GM23338 (cell line): ENCODE results near the gene CNIH3. TPM values are rescaled to one million over a fixed set of nuclear protein-coding genes. Genes with fewer than 3 reads are reported as not detected.

Experiments
- ATAC-seq: fragments of 200-7000 bp; cut with Tn5 transposase; 3 replicates; pipeline ENCODE4 v1.9.1; 2020
- DNase-seq: peaks from one replicate; pipeline ENCODE4 v3.0.0-alpha.2; 2015; ENCODE audit warnings: low spot score
- H2AFZ ChIP-seq: fragments of 200-600 bp; sonication (generic); 2 replicates; pipeline ENCODE4 v1.8.0; 2016; ENCODE audit warnings: antibody characterized with exemption, mild to moderate bottlenecking, moderate library complexity
- H3F3A ChIP-seq: fragments of 200-600 bp; sonication (generic); replicated peaks from 2 replicates; pipeline ENCODE4 v1.8.0; 2017; ENCODE audit warnings: antibody characterized with exemption, mixed run types, low read depth
- H3K27ac ChIP-seq: fragments of 200-600 bp; sonication (generic); 2 replicates; pipeline ENCODE4 v1.6.1; 2016; ENCODE audit warnings: low read depth
- H3K27me3 ChIP-seq: fragments of 200-600 bp; sonication (generic); 2 replicates; pipeline ENCODE4 v1.8.0; 2016; ENCODE audit warnings: mild to moderate bottlenecking, mixed run types, moderate library complexity; ENCODE audit not compliant: insufficient read depth
- H3K36me3 ChIP-seq: fragments of 200-600 bp; sonication (generic); 2 replicates; pipeline ENCODE4 v1.8.0; 2016; ENCODE audit warnings: mild to moderate bottlenecking; ENCODE audit not compliant: insufficient read depth
- H3K4me1 ChIP-seq: fragments of 200-600 bp; sonication (generic); 2 replicates; pipeline ENCODE4 v1.8.0; 2016; ENCODE audit warnings: mild to moderate bottlenecking, moderate library complexity; ENCODE audit not compliant: insufficient read depth
- H3K4me2 ChIP-seq: fragments of 200-600 bp; sonication (generic); 2 replicates; pipeline ENCODE4 v1.7.1; 2017; ENCODE audit warnings: mixed run types
- H3K4me3 ChIP-seq: fragments of 200-600 bp; sonication (generic); 2 replicates; pipeline ENCODE4 v1.6.1; 2016; ENCODE audit warnings: mixed run types
- H3K79me2 ChIP-seq: fragments of 200-600 bp; sonication (generic); replicated peaks from 2 replicates; pipeline ENCODE4 v1.8.0; 2017; ENCODE audit warnings: mild to moderate bottlenecking; ENCODE audit not compliant: insufficient read depth
- H3K9me2 ChIP-seq: fragments of 200-600 bp; sonication (generic); 2 replicates; pipeline ENCODE4 v1.8.0; 2017; ENCODE audit not compliant: insufficient read depth
- H4K20me1 ChIP-seq: fragments of 200-600 bp; sonication (generic); replicated peaks from 2 replicates; pipeline ENCODE4 v1.8.0; 2017; ENCODE audit warnings: mild to moderate bottlenecking; ENCODE audit not compliant: insufficient read depth
- H3K27ac Mint-ChIP-seq: 2 replicates; pipeline ENCODE4 v1.8.0; 2020; ENCODE audit warnings: inconsistent platforms, mild to moderate bottlenecking, moderate library complexity, mixed read lengths
- H3K27me3 Mint-ChIP-seq: 3 replicates; pipeline ENCODE4 v1.8.0; 2022; ENCODE audit warnings: low read depth, mild to moderate bottlenecking, moderate library complexity, mixed read lengths, inconsistent platforms; ENCODE audit not compliant: insufficient read depth, poor library complexity
- H3K36me3 Mint-ChIP-seq: 3 replicates; pipeline ENCODE4 v1.8.0; 2021; ENCODE audit warnings: low read depth, mild to moderate bottlenecking, inconsistent platforms, moderate library complexity, mixed read lengths
- H3K4me1 Mint-ChIP-seq: 3 replicates; pipeline ENCODE4 v1.8.0; 2020; ENCODE audit warnings: mild to moderate bottlenecking, inconsistent platforms, mixed read lengths
- H3K4me3 Mint-ChIP-seq: 3 replicates; pipeline ENCODE4 v1.8.0; 2021; ENCODE audit warnings: moderate library complexity, mild to moderate bottlenecking, inconsistent platforms, mixed read lengths
- H3K9me3 Mint-ChIP-seq: 3 replicates; pipeline ENCODE4 v1.8.0; 2020; ENCODE audit warnings: moderate library complexity, mild to moderate bottlenecking, inconsistent platforms, mixed read lengths
- CREB1 ChIP-seq: fragments of 250-450 bp; sonication (Bioruptor Pico); IDR thresholded peaks from 2 replicates; pipeline ENCODE4 v1.5.0; 2020; ENCODE audit warnings: low read depth, mild to moderate bottlenecking, moderate library complexity
- POLR2AphosphoS5 ChIP-seq: IDR thresholded peaks from 2 replicates; pipeline ENCODE4 v1.6.1; 2016; ENCODE audit warnings: antibody characterized with exemption, low read depth
- STAT1 ChIP-seq: IDR thresholded peaks from one replicate; pipeline ENCODE4 v1.6.1; 2016; ENCODE audit warnings: antibody characterized with exemption; ENCODE audit not compliant: unreplicated experiment
- ZNF114 ChIP-seq: fragments of 250-450 bp; sonication (Bioruptor Pico); IDR thresholded peaks from 2 replicates; pipeline ENCODE4 v1.5.0; 2020; ENCODE audit warnings: mild to moderate bottlenecking, moderate library complexity
- ZNF331 ChIP-seq: fragments of 250-450 bp; sonication (Bioruptor Pico); IDR thresholded peaks from 2 replicates; pipeline ENCODE4 v1.5.0; 2020; ENCODE audit warnings: low read depth, mild to moderate bottlenecking, moderate library complexity
- polyA plus RNA-seq: library from polyadenylated mRNA; unstranded; fragments of >200 nt; fragmentation: Nextera tagmentation; extraction: Ambion mirVana; gene quantifications from 2 replicates; pipeline ENCODE4 v1.2.1, GENCODE V29; 2016
- total RNA-seq: library from RNA; depleted of rRNA; stranded (reverse); fragments of >200 nt; shearing (Covaris generic); gene quantifications from 2 replicates; pipeline ENCODE4 v1.2.3, GENCODE V29; 2014
- TF ChIP-seq, protein P1 (sequence below), 2 experiments: fragments of 200-600 bp in 1 of 2; sonication (generic) in 1 of 2; conservative IDR thresholded peaks; 2 replicates each; pipeline versions ENCODE4 v1.5.1 to v1.6.1; 2016 to 2017; ENCODE audit warnings: antibody characterized with exemption in 2 of 2, low read depth in 2 of 2, mild to moderate bottlenecking in 2 of 2, moderate library complexity in 1 of 2
- TF ChIP-seq, protein P2 (sequence below): IDR thresholded peaks from one replicate; pipeline ENCODE4 v1.6.1; 2018; ENCODE audit warnings: antibody characterized with exemption; ENCODE audit not compliant: unreplicated experiment

Gene CNIH3
- total and polyA plus RNA-seq, 2 experiments from 2014 or later = 3.6 to 5.1 TPM

DNA sequence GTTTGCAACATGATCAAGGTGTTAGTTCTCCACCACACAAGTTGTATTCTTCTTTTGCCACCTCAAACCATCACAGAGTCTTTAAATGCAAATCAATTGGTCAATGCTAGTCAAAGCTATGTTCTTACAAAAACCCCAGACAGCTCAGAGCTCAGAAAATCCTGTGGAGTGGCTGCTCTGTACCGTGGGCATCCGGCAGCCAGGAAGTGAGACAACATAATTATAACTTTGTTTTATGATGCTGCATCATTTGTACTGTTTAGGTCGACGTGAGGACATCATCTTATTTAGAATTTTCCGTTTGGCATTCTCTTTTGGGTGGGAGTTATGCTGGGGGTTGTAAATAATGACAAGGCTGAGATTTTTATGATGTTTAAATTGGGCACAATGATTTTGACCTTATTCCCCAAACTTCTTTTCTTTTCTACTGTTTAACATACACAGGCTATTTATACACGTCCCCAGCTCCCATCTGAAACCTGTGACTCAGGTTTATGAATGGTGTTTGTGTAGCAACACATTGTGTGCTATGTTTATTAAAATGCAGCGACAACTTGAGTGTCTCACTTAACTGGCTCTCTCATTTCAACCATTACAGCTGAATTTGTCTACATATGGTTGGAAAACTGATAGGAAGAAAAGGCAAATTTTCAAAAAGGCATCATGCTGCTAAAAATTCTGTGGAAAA, 124.0 kb downstream of the CNIH3 start:
- Histone ChIP-seq H3F3A (no peaks in the 10 kb centered on the region), H3K27me3 (no peaks in the 10 kb centered on the region), H3K9me2 (peaks cover 7% of the 10 kb centered on the region; the same call in 1 of the 2 replicates), H3K36me3 (no peaks in the 10 kb centered on the region), H4K20me1 (no peaks in the 10 kb centered on the region), H3K4me3 (no peak overlapping the region), H3K79me2 (no peaks in the 10 kb centered on the region), H3K4me1 (peaks cover 32% of the 10 kb centered on the region), H2AFZ (no peak overlapping the region), H3K27ac (no peak overlapping the region), H3K4me2 (no peak overlapping the region)
- no peak overlapping the region for H3K4me3 Mint-ChIP-seq
- no peaks in the 10 kb centered on the region for H3K36me3 Mint-ChIP-seq
- H3K4me1 Mint-ChIP-seq = peaks cover 40% of the 10 kb centered on the region
- TF ChIP-seq ZNF114 = no peak
- TF ChIP-seq CREB1 (CRISPR knock-in tag) = no peak
- TF ChIP-seq, protein P1, sequence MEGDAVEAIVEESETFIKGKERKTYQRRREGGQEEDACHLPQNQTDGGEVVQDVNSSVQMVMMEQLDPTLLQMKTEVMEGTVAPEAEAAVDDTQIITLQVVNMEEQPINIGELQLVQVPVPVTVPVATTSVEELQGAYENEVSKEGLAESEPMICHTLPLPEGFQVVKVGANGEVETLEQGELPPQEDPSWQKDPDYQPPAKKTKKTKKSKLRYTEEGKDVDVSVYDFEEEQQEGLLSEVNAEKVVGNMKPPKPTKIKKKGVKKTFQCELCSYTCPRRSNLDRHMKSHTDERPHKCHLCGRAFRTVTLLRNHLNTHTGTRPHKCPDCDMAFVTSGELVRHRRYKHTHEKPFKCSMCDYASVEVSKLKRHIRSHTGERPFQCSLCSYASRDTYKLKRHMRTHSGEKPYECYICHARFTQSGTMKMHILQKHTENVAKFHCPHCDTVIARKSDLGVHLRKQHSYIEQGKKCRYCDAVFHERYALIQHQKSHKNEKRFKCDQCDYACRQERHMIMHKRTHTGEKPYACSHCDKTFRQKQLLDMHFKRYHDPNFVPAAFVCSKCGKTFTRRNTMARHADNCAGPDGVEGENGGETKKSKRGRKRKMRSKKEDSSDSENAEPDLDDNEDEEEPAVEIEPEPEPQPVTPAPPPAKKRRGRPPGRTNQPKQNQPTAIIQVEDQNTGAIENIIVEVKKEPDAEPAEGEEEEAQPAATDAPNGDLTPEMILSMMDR (conservative IDR thresholded peaks at IDR 0.05; ENCODE audit: low read depth in 2 of 2) = no peak
- TF ChIP-seq STAT1 = no peak
- TF ChIP-seq POLR2AphosphoS5 = no peak
- TF ChIP-seq ZNF331 (CRISPR knock-in tag) = no peak
- peaks cover 15% of the 10 kb centered on the region for H3K27me3 Mint-ChIP-seq
- ATAC-seq = no peak
- DNase-seq = no peak
- H3K9me3 Mint-ChIP-seq = no peaks in the 10 kb centered on the region
- H3K27ac Mint-ChIP-seq = no peak overlapping the region

DNA sequence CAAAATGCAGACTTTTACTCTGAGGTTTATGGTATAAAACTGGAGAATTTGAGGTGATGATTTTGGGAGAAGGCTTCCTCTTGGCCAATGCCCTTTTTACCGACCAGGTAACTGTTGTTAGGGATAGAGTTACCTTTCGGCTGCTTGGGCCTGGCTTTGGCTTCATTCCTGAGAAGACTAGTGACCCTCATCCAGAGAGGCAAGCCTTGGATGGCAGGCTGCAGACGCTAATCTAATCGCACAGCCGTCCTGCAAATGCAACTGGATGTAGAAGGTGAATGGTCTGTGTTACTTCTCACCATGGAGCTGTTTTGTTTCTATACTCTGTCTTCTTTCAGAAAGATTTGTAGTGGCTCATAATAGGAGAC, 124.6 kb downstream of the CNIH3 start:
- Histone ChIP-seq H3K27ac (no peak overlapping the region), H3K4me3 (no peak overlapping the region), H3K79me2 (no peaks in the 10 kb centered on the region), H3K36me3 (no peaks in the 10 kb centered on the region), H2AFZ (no peak overlapping the region), H3K4me2 (no peak overlapping the region), H3F3A (no peaks in the 10 kb centered on the region), H3K9me2 (peaks cover 7% of the 10 kb centered on the region; the same call in 1 of the 2 replicates), H3K4me1 (peaks cover 32% of the 10 kb centered on the region), H3K27me3 (no peaks in the 10 kb centered on the region), H4K20me1 (no peaks in the 10 kb centered on the region)
- Mint-ChIP-seq H3K9me3 (no peaks in the 10 kb centered on the region), H3K4me1 (peaks cover 40% of the 10 kb centered on the region), H3K36me3 (no peaks in the 10 kb centered on the region), H3K27me3 (peaks cover 15% of the 10 kb centered on the region), H3K4me3 (no peak overlapping the region), H3K27ac (no peak overlapping the region)
- DNase-seq (no peak), ATAC-seq (no peak)
- TF ChIP-seq, protein P2, sequence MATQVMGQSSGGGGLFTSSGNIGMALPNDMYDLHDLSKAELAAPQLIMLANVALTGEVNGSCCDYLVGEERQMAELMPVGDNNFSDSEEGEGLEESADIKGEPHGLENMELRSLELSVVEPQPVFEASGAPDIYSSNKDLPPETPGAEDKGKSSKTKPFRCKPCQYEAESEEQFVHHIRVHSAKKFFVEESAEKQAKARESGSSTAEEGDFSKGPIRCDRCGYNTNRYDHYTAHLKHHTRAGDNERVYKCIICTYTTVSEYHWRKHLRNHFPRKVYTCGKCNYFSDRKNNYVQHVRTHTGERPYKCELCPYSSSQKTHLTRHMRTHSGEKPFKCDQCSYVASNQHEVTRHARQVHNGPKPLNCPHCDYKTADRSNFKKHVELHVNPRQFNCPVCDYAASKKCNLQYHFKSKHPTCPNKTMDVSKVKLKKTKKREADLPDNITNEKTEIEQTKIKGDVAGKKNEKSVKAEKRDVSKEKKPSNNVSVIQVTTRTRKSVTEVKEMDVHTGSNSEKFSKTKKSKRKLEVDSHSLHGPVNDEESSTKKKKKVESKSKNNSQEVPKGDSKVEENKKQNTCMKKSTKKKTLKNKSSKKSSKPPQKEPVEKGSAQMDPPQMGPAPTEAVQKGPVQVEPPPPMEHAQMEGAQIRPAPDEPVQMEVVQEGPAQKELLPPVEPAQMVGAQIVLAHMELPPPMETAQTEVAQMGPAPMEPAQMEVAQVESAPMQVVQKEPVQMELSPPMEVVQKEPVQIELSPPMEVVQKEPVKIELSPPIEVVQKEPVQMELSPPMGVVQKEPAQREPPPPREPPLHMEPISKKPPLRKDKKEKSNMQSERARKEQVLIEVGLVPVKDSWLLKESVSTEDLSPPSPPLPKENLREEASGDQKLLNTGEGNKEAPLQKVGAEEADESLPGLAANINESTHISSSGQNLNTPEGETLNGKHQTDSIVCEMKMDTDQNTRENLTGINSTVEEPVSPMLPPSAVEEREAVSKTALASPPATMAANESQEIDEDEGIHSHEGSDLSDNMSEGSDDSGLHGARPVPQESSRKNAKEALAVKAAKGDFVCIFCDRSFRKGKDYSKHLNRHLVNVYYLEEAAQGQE = no peak
- TF ChIP-seq, protein P1 (conservative IDR thresholded peaks at IDR 0.05; ENCODE audit: low read depth in 2 of 2) = no peak
- TF ChIP-seq CREB1 (CRISPR knock-in tag) (no peak), ZNF114 (no peak)
